Neural cell (in vitro differentiated cells): ENCODE data around the gene SMPDL3A.

Experiments
- CTCF ChIP-seq: fragments of 450-650 bp; IDR thresholded peaks from 2 replicates; pipeline ENCODE4 v1.5.1; 2014; ENCODE audit warnings: antibody characterized with exemption, mild to moderate bottlenecking, moderate library complexity; ENCODE audit not compliant: poor library complexity, severe bottlenecking
- EZH2 ChIP-seq: fragments of 200-600, 300-800 bp; shearing (Covaris generic), sonication (generic); IDR thresholded peaks from 2 replicates; pipeline ENCODE4 v1.6.1; 2014; ENCODE audit warnings: antibody characterized with exemption, low read length, borderline replicate concordance, mild to moderate bottlenecking; ENCODE audit not compliant: insufficient read depth, poor library complexity, severe bottlenecking
- POLR2AphosphoS5 ChIP-seq: IDR thresholded peaks from 2 replicates; pipeline ENCODE4 v1.6.1; 2012

GRCh38 chr6:122753688-122754056 lies 35.4 kb upstream of the SMPDL3A start:
- no peak for TF ChIP-seq POLR2AphosphoS5
- no peak for TF ChIP-seq EZH2
- no peak for TF ChIP-seq CTCF
